GM12878 (cell line): ENCODE results near the gene GRM1. TPM values are rescaled to one million over a fixed set of nuclear protein-coding genes. Genes with fewer than 3 reads are reported as not detected.

Source experiments
- ATAC-seq: fragments of 200-7000 bp; cut with Tn5 transposase; 3 replicates; pipeline ENCODE4 v1.9.1; 2020; ENCODE audit warnings: mild to moderate bottlenecking, moderate library complexity
- BruUV-seq: library from RNA; stranded (reverse); fragments of 400-500 nt; replicated peaks from 2 replicates; lab custom pipeline; 2021; lab: Mats Ljungman, UMichigan
- CTCF ChIA-PET: fragments of 300-600 bp; sonication (Branson Sonifier 250); formaldehyde crosslinking; extraction: SDS; loops from one replicate; lab custom pipeline; 2021; ENCODE audit warnings: inconsistent platforms; lab: Yijun Ruan, JAX
- POLR2A ChIA-PET: fragments of 350-600 bp; formaldehyde crosslinking; extraction: SDS; loops from one replicate; lab custom pipeline; 2021; ENCODE audit warnings: inconsistent platforms; lab: Charles Lee
- RAD21 ChIA-PET: fragments of 300-600 bp; sonication (Branson Sonifier 250); formaldehyde crosslinking; loops from one replicate; lab custom pipeline; 2023; ENCODE audit warnings: antibody characterized with exemption; ENCODE audit not compliant: unreplicated experiment; lab: Charles Lee
- SMC1A ChIA-PET: fragments of 300-600 bp; sonication (Branson Sonifier 250); formaldehyde crosslinking; loops from one replicate; lab custom pipeline; 2023; ENCODE audit not compliant: unreplicated experiment, uncharacterized antibody; lab: Charles Lee
- DNase-seq: peaks from one replicate; pipeline ENCODE4 v3.0.0-alpha.2; 2011; ENCODE audit warnings: low read depth, low spot score
- FAIRE-seq: peaks from 3 replicates; lab custom pipeline; 2011; peaks lifted over from hg19 to GRCh38; lab: Jason Lieb, UNC
- H2AFZ ChIP-seq: 2 replicates; pipeline ENCODE4 v1.6.0; 2011; ENCODE audit warnings: low read depth, low read length, control low read depth; ENCODE audit not compliant: control insufficient read depth
- H3K27ac ChIP-seq: 2 replicates; pipeline ENCODE4 v1.5.1; 2011; ENCODE audit warnings: control low read depth; ENCODE audit not compliant: control insufficient read depth, insufficient read depth
- H3K27me3 ChIP-seq, 2 experiments: replicated peaks in 1 of 2; 2 replicates each; pipeline versions ENCODE4 v1.6.0 to v1.6.1; 2011; ENCODE audit warnings: low read length in 1 of 2; ENCODE audit not compliant: control insufficient read depth in 2 of 2, insufficient read depth in 2 of 2
- H3K36me3 ChIP-seq, 2 experiments: 2 replicates each; pipeline ENCODE4 v1.5.1; 2011; ENCODE audit warnings: low read length in 1 of 2; ENCODE audit not compliant: control insufficient read depth in 2 of 2, insufficient read depth in 2 of 2
- H3K4me1 ChIP-seq: 2 replicates; pipeline ENCODE4 v1.6.1; 2011; ENCODE audit warnings: mild to moderate bottlenecking, low read length, moderate library complexity, mixed read lengths; ENCODE audit not compliant: control insufficient read depth, insufficient read depth
- H3K4me2 ChIP-seq: 2 replicates; pipeline ENCODE4 v1.6.0; 2011; ENCODE audit warnings: control low read depth; ENCODE audit not compliant: control insufficient read depth, insufficient read depth
- H3K4me3 ChIP-seq: fragments of 200-600 bp; sonication (generic); 2 replicates; pipeline ENCODE4 v1.5.1; 2016
- H3K79me2 ChIP-seq: 2 replicates; pipeline ENCODE4 v1.6.0; 2011; ENCODE audit warnings: low read length; ENCODE audit not compliant: control insufficient read depth, insufficient read depth
- H3K9ac ChIP-seq: 2 replicates; pipeline ENCODE4 v1.8.0; 2011; ENCODE audit warnings: low read length, control low read depth, mixed read lengths; ENCODE audit not compliant: control insufficient read depth, insufficient read depth
- H3K9me3 ChIP-seq: replicated peaks from 3 replicates; pipeline ENCODE4 v1.5.1; 2011; ENCODE audit warnings: mild to moderate bottlenecking, low read length; ENCODE audit not compliant: control insufficient read depth, insufficient read depth
- H4K20me1 ChIP-seq: 2 replicates; pipeline ENCODE4 v1.6.0; 2011; ENCODE audit not compliant: control insufficient read depth, insufficient read depth
- CHD2 ChIP-seq: IDR thresholded peaks from 2 replicates; pipeline ENCODE4 v1.6.1; 2011; ENCODE audit warnings: low read depth, low read length, improper control_type of control experiment, borderline replicate concordance
- ETV6 ChIP-seq, 2 experiments: fragments of 450-650 bp in 1 of 2; IDR thresholded peaks in 1 of 2; conservative IDR thresholded peaks in 1 of 2; 2 replicates each; pipeline ENCODE4 v1.6.1; 2014; ENCODE audit warnings: antibody characterized with exemption in 1 of 2, borderline replicate concordance in 1 of 2, low read depth in 1 of 2, mild to moderate bottlenecking in 1 of 2, moderate library complexity in 1 of 2
- GATAD2B ChIP-seq: fragments of 450-650 bp; conservative IDR thresholded peaks from 2 replicates; pipeline ENCODE4 v1.6.1; 2017; ENCODE audit warnings: low read depth, mild to moderate bottlenecking, moderate library complexity
- IRF3 ChIP-seq: fragments of 450-650 bp; IDR thresholded peaks from 2 replicates; pipeline ENCODE4 v1.6.1; 2014; ENCODE audit warnings: mild to moderate bottlenecking
- KDM1A ChIP-seq: fragments of 200-600 bp; sonication (generic); IDR thresholded peaks from 2 replicates; pipeline ENCODE4 v1.6.1; 2016; ENCODE audit warnings: borderline replicate concordance
- MEF2B ChIP-seq: fragments of 450-650 bp; IDR thresholded peaks from 2 replicates; pipeline ENCODE4 v1.6.1; 2018; ENCODE audit warnings: mild to moderate bottlenecking, moderate library complexity; ENCODE audit not compliant: partially characterized antibody, poor library complexity, severe bottlenecking
- MTA2 ChIP-seq: fragments of 450-650 bp; IDR thresholded peaks from 2 replicates; pipeline ENCODE4 v1.6.1; 2016; ENCODE audit warnings: low read depth, mild to moderate bottlenecking, moderate library complexity
- NR2C2 ChIP-seq: IDR thresholded peaks from 2 replicates; pipeline ENCODE4 v1.6.1; 2011; ENCODE audit warnings: borderline replicate concordance, low read depth; ENCODE audit not compliant: control insufficient read depth, insufficient read length
- NRF1 ChIP-seq: conservative IDR thresholded peaks from 2 replicates; pipeline ENCODE4 v1.6.1; 2011; ENCODE audit warnings: mild to moderate bottlenecking, low read depth, low read length, improper control_type of control experiment
- PAX8 ChIP-seq: fragments of 450-650 bp; IDR thresholded peaks from 2 replicates; pipeline ENCODE4 v1.6.1; 2017; ENCODE audit warnings: mild to moderate bottlenecking, moderate library complexity
- REST ChIP-seq: IDR thresholded peaks from 2 replicates; pipeline ENCODE4 v1.6.1; 2012; ENCODE audit warnings: mild to moderate bottlenecking, low read depth, low read length
- RFX5 ChIP-seq: IDR thresholded peaks from 2 replicates; pipeline ENCODE4 v1.6.1; 2011; ENCODE audit warnings: low read depth, low read length, improper control_type of control experiment
- ZNF592 ChIP-seq: fragments of 450-650 bp; IDR thresholded peaks from 2 replicates; pipeline ENCODE4 v1.6.1; 2017; ENCODE audit warnings: mild to moderate bottlenecking, moderate library complexity
- in situ Hi-C: fragments of 300-500 bp; cut with MboI; formaldehyde crosslinking; loops from 9 replicates; pipeline ENCODE4 v1.14.3; 2018; ENCODE audit warnings: mixed read lengths
- intact Hi-C: fragments of 100-400 bp; cut with micrococcal nuclease; formaldehyde crosslinking; loops from one replicate; pipeline ENCODE4 v1.14.2; 2022; ENCODE audit not compliant: unreplicated experiment
- polyA plus RNA-seq, 11 experiments: library from polyadenylated mRNA; depleted of rRNA in 4 of 11; unstranded in 6 of 11; stranded (reverse) in 5 of 11; fragments of >200 nt; fragmentation: Nextera tagmentation in 4 of 11; fragmentation: Illumina TruSeq in 1 of 11; extraction: Ambion mirVana in 4 of 11; extraction: Trizol in 1 of 11; gene quantifications; 1 replicate in 1 of 11; 2 replicates in 10 of 11; pipeline versions ENCODE4 v1.2.1 to v1.2.3, GENCODE V29; 2011 to 2016; ENCODE audit warnings: inconsistent platforms in 2 of 11, missing spikeins in 2 of 11, low read depth in 1 of 11
- total RNA-seq, 4 experiments: library from RNA; depleted of rRNA in 3 of 4; stranded (reverse); fragments of >200 nt in 3 of 4; fragmentation: Illumina TruSeq in 1 of 4; extraction: Trizol in 1 of 4; gene quantifications; 2 replicates each; pipeline versions ENCODE4 v1.2.1 to v1.2.3, GENCODE V29; 2013 to 2021
- TF ChIP-seq, protein P1 (sequence below): fragments of 450-650 bp; IDR thresholded peaks from 2 replicates; pipeline ENCODE4 v1.6.1; 2017; ENCODE audit warnings: mild to moderate bottlenecking

GRM1 gene
- total and polyA plus RNA-seq, 10 of the 15 experiments (the other 5 are each of a cell fraction or from before 2014, with no cell fraction given) = 0.04 TPM; not detected in 9

DNA sequence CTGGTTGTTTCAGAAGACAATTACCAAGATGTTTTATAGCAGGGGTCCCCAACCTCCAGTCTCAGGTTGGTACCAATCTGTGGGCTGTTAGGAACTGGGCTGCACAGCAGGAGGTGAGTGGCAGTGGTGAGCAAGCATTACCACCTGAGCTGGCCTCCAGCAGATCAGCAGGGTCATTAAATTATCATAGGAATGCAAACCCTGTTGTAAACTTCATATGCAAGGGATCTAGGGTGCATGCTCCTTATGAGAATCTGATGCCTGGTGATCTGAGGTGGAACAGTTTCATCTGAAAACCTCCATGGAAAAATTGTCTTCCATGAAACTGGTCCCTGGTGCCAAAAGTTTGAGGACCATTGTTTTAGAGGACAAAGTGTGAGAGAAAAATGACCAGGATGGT lies 240.6 kb downstream of the GRM1 start:
- BruUV-seq = no TSS peak
- no peak for FAIRE-seq
- Histone ChIP-seq H3K79me2 (no peaks in the 10 kb centered on the region), H3K27me3 (no peaks in the 10 kb centered on the region), H3K4me2 (no peak overlapping the region), H4K20me1 (no peaks in the 10 kb centered on the region), H3K4me1 (no peaks in the 10 kb centered on the region), H3K9me3 (no peaks in the 10 kb centered on the region), H3K36me3 (no peaks in the 10 kb centered on the region), H3K9ac (no peak overlapping the region), H3K4me3 (no peak overlapping the region), H2AFZ (no peak overlapping the region), H3K27ac (no peak overlapping the region)
- ChIA-PET CTCF (no interaction called here), SMC1A (interaction anchor here (1.2 kb wide), 1 partner anchor 59 kb away, joined by 3 read pairs; no protein-coding TSS in a partner anchor), RAD21 (no interaction called here), POLR2A (no interaction called here)
- in situ Hi-C loops = no loop called here
- intact Hi-C loops = no loop called here
- DNase-seq = no peak
- ATAC-seq = no peak
- no peak for TF ChIP-seq MTA2
- no peak for TF ChIP-seq ZNF592
- no peak for TF ChIP-seq NR2C2
- no peak for TF ChIP-seq ETV6 (conservative IDR thresholded peaks at IDR 0.05 in 1 of 2, IDR thresholded peaks at IDR 0.05 in 1 of 2; ENCODE audit: borderline replicate concordance in 1 of 2, low read depth in 1 of 2)
- no peak for TF ChIP-seq RFX5
- no peak for TF ChIP-seq GATAD2B
- TF ChIP-seq, protein P1, sequence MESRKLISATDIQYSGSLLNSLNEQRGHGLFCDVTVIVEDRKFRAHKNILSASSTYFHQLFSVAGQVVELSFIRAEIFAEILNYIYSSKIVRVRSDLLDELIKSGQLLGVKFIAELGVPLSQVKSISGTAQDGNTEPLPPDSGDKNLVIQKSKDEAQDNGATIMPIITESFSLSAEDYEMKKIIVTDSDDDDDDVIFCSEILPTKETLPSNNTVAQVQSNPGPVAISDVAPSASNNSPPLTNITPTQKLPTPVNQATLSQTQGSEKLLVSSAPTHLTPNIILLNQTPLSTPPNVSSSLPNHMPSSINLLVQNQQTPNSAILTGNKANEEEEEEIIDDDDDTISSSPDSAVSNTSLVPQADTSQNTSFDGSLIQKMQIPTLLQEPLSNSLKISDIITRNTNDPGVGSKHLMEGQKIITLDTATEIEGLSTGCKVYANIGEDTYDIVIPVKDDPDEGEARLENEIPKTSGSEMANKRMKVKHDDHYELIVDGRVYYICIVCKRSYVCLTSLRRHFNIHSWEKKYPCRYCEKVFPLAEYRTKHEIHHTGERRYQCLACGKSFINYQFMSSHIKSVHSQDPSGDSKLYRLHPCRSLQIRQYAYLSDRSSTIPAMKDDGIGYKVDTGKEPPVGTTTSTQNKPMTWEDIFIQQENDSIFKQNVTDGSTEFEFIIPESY = no peak
- no peak for TF ChIP-seq IRF3
- TF ChIP-seq MEF2B = no peak
- TF ChIP-seq NRF1 = no peak
- no peak for TF ChIP-seq CHD2
- no peak for TF ChIP-seq REST
- no peak for TF ChIP-seq PAX8
- no peak for TF ChIP-seq KDM1A
